K562 (cell line): ENCODE results near the gene NAXE. TPM values are rescaled to one million over a fixed set of nuclear protein-coding genes. Genes with fewer than 3 reads are reported as not detected.
A peak's percentile ranks its signal among the peaks of the same experiment; 100 is the strongest.

Experiments used
- ATF7 ChIP-seq: fragments of 450-650 bp; IDR thresholded peaks from 2 replicates; pipeline ENCODE4 v1.7.1; 2014; ENCODE audit warnings: mild to moderate bottlenecking, moderate library complexity
- DLX4 ChIP-seq: fragments of 250-450 bp; sonication (Bioruptor Pico); IDR thresholded peaks from 2 replicates; pipeline ENCODE4 v1.6.1; 2021; ENCODE audit warnings: mild to moderate bottlenecking
- JUN ChIP-seq, 2 experiments: sonication (generic) in 1 of 2; formaldehyde crosslinking in 1 of 2; IDR thresholded peaks; 2 replicates each; pipeline versions ENCODE4 v1.6.1 to v1.8.0; 2012 to 2022; ENCODE audit warnings: borderline replicate concordance in 2 of 2, mild to moderate bottlenecking in 2 of 2, improper control_type of control experiment in 1 of 2, low read depth in 1 of 2, low read length in 1 of 2, missing genetic modification reagents in 1 of 2
- JUND ChIP-seq, 2 experiments: IDR thresholded peaks; 2 replicates in 1 of 2; 3 replicates in 1 of 2; pipeline ENCODE4 v1.6.1; 2011; ENCODE audit warnings: borderline replicate concordance in 2 of 2, low read depth in 2 of 2, low read length in 2 of 2, improper control_type of control experiment in 1 of 2, missing biosample characterization in 1 of 2, missing genetic modification characterization in 1 of 2, missing genetic modification reagents in 1 of 2
- NBN ChIP-seq: fragments of 450-650 bp; IDR thresholded peaks from 2 replicates; pipeline ENCODE4 v1.6.1; 2016; ENCODE audit warnings: low read depth, mild to moderate bottlenecking
- PHF8 ChIP-seq: fragments of 200-600 bp; sonication (generic); IDR thresholded peaks from 2 replicates; pipeline ENCODE4 v1.6.1; 2012; ENCODE audit warnings: mixed run types, mild to moderate bottlenecking, inconsistent platforms, low read length, moderate library complexity, borderline replicate concordance
- RBM25 ChIP-seq: fragments of 200-400 bp; formaldehyde crosslinking; IDR thresholded peaks from 2 replicates; pipeline ENCODE4 v1.6.1; 2018; ENCODE audit warnings: low read length, low read depth, moderate library complexity; ENCODE audit not compliant: severe bottlenecking
- TFE3 ChIP-seq: fragments of 450-650 bp; formaldehyde crosslinking; IDR thresholded peaks from 2 replicates; pipeline ENCODE4 v1.4.0; 2020; ENCODE audit warnings: mild to moderate bottlenecking, mixed read lengths
- THAP7 ChIP-seq: fragments of 250-450 bp; sonication (Bioruptor Pico); IDR thresholded peaks from 2 replicates; pipeline ENCODE4 v1.5.0; 2021
- THRAP3 ChIP-seq: fragments of 450-650 bp; IDR thresholded peaks from 2 replicates; pipeline ENCODE4 v1.6.1; 2016; ENCODE audit warnings: mild to moderate bottlenecking, inconsistent platforms, borderline replicate concordance
- THRB ChIP-seq: fragments of 450-650 bp; formaldehyde crosslinking; conservative IDR thresholded peaks from 2 replicates; pipeline ENCODE4 v1.4.0; 2022; ENCODE audit warnings: mild to moderate bottlenecking, missing genetic modification characterization
- ZNF316 ChIP-seq: fragments of 450-650 bp; IDR thresholded peaks from 2 replicates; pipeline ENCODE4 v1.6.1; 2016
- ZNF57 ChIP-seq: fragments of 450-650 bp; formaldehyde crosslinking; IDR thresholded peaks from 2 replicates; pipeline ENCODE4 v1.4.0; 2020; ENCODE audit warnings: mild to moderate bottlenecking, moderate library complexity
- ZNF644 ChIP-seq: fragments of 200-800 bp; sonication (Bioruptor generic); IDR thresholded peaks from 2 replicates; pipeline ENCODE4 v1.6.1; 2016; ENCODE audit warnings: low read depth, missing genetic modification characterization, missing compliant biosample characterization
- ZNF655 ChIP-seq: fragments of 250-450 bp; sonication (Bioruptor Pico); IDR thresholded peaks from 2 replicates; pipeline ENCODE4 v1.5.0; 2021
- polyA plus RNA-seq, 8 experiments: library from polyadenylated mRNA; depleted of rRNA in 4 of 8; stranded (reverse) in 5 of 8; unstranded in 3 of 8; fragments of >200 nt; fragmentation: Nextera tagmentation in 2 of 8; fragmentation: Illumina TruSeq in 1 of 8; extraction: Ambion mirVana in 2 of 8; extraction: Trizol in 1 of 8; gene quantifications; 2 replicates each; pipeline versions ENCODE4 v1.2.1 to v1.2.3, GENCODE V29; 2011 to 2014; ENCODE audit warnings: inconsistent platforms in 1 of 8, missing spikeins in 1 of 8
- total RNA-seq, 7 experiments: library from RNA; depleted of rRNA in 6 of 7; stranded (reverse); fragments of >200 nt in 6 of 7; fragmentation: Illumina TruSeq in 2 of 7; extraction: Trizol in 2 of 7; gene quantifications; 2 replicates each; pipeline versions ENCODE4 v1.2.1 to v1.2.3, GENCODE V29; 2011 to 2021; ENCODE audit warnings: low replicate concordance in 1 of 7
- TF ChIP-seq, protein P1 (sequence below): sonication (generic); formaldehyde crosslinking; IDR thresholded peaks from 2 replicates; pipeline ENCODE4 v1.8.0; 2022; ENCODE audit warnings: missing genetic modification reagents, mild to moderate bottlenecking, borderline replicate concordance
- TF ChIP-seq, protein P2 (sequence below): fragments of 450-650 bp; formaldehyde crosslinking; IDR thresholded peaks from 2 replicates; pipeline ENCODE4 v1.4.0; 2020; ENCODE audit warnings: mild to moderate bottlenecking, moderate library complexity

Gene NAXE
- total and polyA plus RNA-seq, 9 of the 15 experiments (the other 6 are each of a cell fraction or from before 2014, with no cell fraction given): 27.3 to 137 (median 90.0) TPM

- TF ChIP-seq TFE3 (CRISPR knock-in tag) (no peak), ZNF57 (CRISPR knock-in tag) (no peak), JUN (IDR thresholded peaks at IDR 0.05; ENCODE audit: borderline replicate concordance, low read depth, low read length) (0 out of 2 replicates have a peak, but pooled peaks have one; percentile 25), JUN (CRISPR knock-in tag; IDR thresholded peaks at IDR 0.05; ENCODE audit: borderline replicate concordance) (no peak), ZNF316 (peak; percentile 50), RBM25 (no peak), ZNF644 (no peak), NBN (no peak), JUND (IDR thresholded peaks at IDR 0.05; ENCODE audit: borderline replicate concordance, low read depth, low read length) (peak; percentile 64; the same call in 1 of the 2 replicates), JUND (tag; IDR thresholded peaks at IDR 0.05; ENCODE audit: borderline replicate concordance, low read depth, low read length) (0 out of 3 replicates have a peak, but pooled peaks have one; percentile 54), PHF8 (no peak), THRAP3 (no peak), THRB (no peak), ZNF655 (CRISPR knock-in tag) (no peak), THAP7 (CRISPR knock-in tag) (no peak), ATF7 (peak; percentile 92), DLX4 (CRISPR knock-in tag) (no peak)
- TF ChIP-seq, protein P1, sequence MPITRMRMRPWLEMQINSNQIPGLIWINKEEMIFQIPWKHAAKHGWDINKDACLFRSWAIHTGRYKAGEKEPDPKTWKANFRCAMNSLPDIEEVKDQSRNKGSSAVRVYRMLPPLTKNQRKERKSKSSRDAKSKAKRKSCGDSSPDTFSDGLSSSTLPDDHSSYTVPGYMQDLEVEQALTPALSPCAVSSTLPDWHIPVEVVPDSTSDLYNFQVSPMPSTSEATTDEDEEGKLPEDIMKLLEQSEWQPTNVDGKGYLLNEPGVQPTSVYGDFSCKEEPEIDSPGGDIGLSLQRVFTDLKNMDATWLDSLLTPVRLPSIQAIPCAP (CRISPR knock-in tag): no peak
- TF ChIP-seq, protein P2, sequence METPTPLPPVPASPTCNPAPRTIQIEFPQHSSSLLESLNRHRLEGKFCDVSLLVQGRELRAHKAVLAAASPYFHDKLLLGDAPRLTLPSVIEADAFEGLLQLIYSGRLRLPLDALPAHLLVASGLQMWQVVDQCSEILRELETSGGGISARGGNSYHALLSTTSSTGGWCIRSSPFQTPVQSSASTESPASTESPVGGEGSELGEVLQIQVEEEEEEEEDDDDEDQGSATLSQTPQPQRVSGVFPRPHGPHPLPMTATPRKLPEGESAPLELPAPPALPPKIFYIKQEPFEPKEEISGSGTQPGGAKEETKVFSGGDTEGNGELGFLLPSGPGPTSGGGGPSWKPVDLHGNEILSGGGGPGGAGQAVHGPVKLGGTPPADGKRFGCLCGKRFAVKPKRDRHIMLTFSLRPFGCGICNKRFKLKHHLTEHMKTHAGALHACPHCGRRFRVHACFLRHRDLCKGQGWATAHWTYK (CRISPR knock-in tag): no peak
These were observed 20.2 kb upstream of the NAXE start (continued) for GRCh38 chr1:156571261-156571852.
